ENCODE measurements around the gene WLS. TPM values are rescaled to one million over a fixed set of nuclear protein-coding genes. Genes with fewer than 3 reads are reported as not detected.

Gene WLS
- total RNA-seq, 1 donor from 2014 or later, result 113 TPM

GRCh38 chr1:68113966-68114365 is 118.4 kb downstream of the WLS start:
- Histone ChIP-seq H3K27ac (replicated peaks) (no peak overlapping the region), H3K4me3 (no peak overlapping the region), H3K9me3 (replicated peaks) (no peaks in the 10 kb centered on the region), H3K4me1 (peaks cover 48% of the 10 kb centered on the region), H3K36me3 (no peaks in the 10 kb centered on the region), H3K27me3 (ENCODE audit: low read depth) (no peaks in the 10 kb centered on the region)
- no peak for DNase-seq
- intact Hi-C loops (cut with micrococcal nuclease), result loop anchor here (5.0 to 10.0 kb wide), 2 partner anchors 262 to 349 kb away; no protein-coding TSS in a partner anchor
- TF ChIP-seq CTCF (IDR thresholded peaks at IDR 0.05; ENCODE audit: borderline replicate concordance), result no peak

GRCh38 chr1:68112835-68113243 is 119.5 kb downstream of the WLS start:
- no peaks in the 10 kb centered on the region for H3K36me3 ChIP-seq
- peaks cover 48% of the 10 kb centered on the region for H3K4me1 ChIP-seq
- no peak for TF ChIP-seq CTCF (IDR thresholded peaks at IDR 0.05; ENCODE audit: borderline replicate concordance)
- no peak overlapping the region for H3K4me3 ChIP-seq
- no peaks in the 10 kb centered on the region for H3K9me3 ChIP-seq (replicated peaks)
- DNase-seq, result peak; percentile 26
- H3K27ac ChIP-seq (replicated peaks), result no peak overlapping the region
- intact Hi-C loops (cut with micrococcal nuclease), result loop anchor here (5.0 to 10.0 kb wide), 2 partner anchors 261 to 348 kb away; no protein-coding TSS in a partner anchor
- H3K27me3 ChIP-seq (ENCODE audit: low read depth), result no peaks in the 10 kb centered on the region

GRCh38 chr1:68111519-68112436 is 120.5 kb downstream of the WLS start:
- peak; percentile 64 for TF ChIP-seq CTCF (IDR thresholded peaks at IDR 0.05; ENCODE audit: borderline replicate concordance)
- Histone ChIP-seq H3K4me3 (no peak overlapping the region), H3K4me1 (peaks cover 42% of the 10 kb centered on the region), H3K27ac (replicated peaks) (no peak overlapping the region), H3K36me3 (no peaks in the 10 kb centered on the region), H3K9me3 (replicated peaks) (no peaks in the 10 kb centered on the region), H3K27me3 (ENCODE audit: low read depth) (no peaks in the 10 kb centered on the region)
- intact Hi-C loops (cut with micrococcal nuclease), result loop anchor here (5.0 to 10.0 kb wide), 2 partner anchors 259 to 347 kb away; no protein-coding TSS in a partner anchor
- DNase-seq, result peak; percentile 67

- Histone ChIP-seq H3K9me3 (replicated peaks) (no peaks in the 10 kb centered on the region), H3K27me3 (ENCODE audit: low read depth) (no peaks in the 10 kb centered on the region), H3K36me3 (no peaks in the 10 kb centered on the region), H3K27ac (replicated peaks) (no peak overlapping the region), H3K4me1 (peaks cover 16% of the 10 kb centered on the region), H3K4me3 (no peak overlapping the region)
- intact Hi-C loops (cut with micrococcal nuclease), result no loop called here
- DNase-seq, result no peak
- TF ChIP-seq CTCF (IDR thresholded peaks at IDR 0.05; ENCODE audit: borderline replicate concordance), result no peak
These were observed 124.6 kb downstream of the WLS start for GRCh38 chr1:68107771-68108170.

GRCh38 chr1:68103884-68104554 is 128.3 kb downstream of the WLS start:
- intact Hi-C loops (cut with micrococcal nuclease), result no loop called here
- Histone ChIP-seq H3K27ac (replicated peaks) (no peak overlapping the region), H3K9me3 (replicated peaks) (no peaks in the 10 kb centered on the region), H3K4me1 (no peaks in the 10 kb centered on the region), H3K4me3 (no peak overlapping the region), H3K27me3 (ENCODE audit: low read depth) (no peaks in the 10 kb centered on the region), H3K36me3 (no peaks in the 10 kb centered on the region)
- DNase-seq, result no peak
- TF ChIP-seq CTCF (IDR thresholded peaks at IDR 0.05; ENCODE audit: borderline replicate concordance), result no peak

All from left ventricle myocardium inferior (tissue), 1 donor.